ENCODE results near the gene CD19.

DNA sequence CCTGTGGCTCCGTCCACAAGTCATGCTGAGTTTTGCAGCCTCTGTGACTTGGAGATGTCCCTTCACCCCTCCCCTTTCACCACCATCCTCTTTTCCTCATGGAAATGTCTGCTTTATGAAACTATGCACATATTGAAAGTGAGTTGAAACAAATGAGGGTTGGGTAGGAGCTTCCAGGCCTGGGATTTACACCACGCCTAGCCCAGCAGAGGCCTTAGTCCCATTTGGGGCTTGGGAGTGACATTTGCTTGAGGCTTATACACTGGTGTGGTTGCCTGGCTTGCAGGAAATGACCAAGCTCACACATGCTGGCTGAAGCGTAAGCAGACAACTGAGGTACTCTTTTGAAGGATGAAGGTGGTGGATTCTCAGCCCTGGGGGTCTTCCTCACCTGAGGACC lies 32.3 kb downstream of the CD19 start:
- TF ChIP-seq, protein P1, sequence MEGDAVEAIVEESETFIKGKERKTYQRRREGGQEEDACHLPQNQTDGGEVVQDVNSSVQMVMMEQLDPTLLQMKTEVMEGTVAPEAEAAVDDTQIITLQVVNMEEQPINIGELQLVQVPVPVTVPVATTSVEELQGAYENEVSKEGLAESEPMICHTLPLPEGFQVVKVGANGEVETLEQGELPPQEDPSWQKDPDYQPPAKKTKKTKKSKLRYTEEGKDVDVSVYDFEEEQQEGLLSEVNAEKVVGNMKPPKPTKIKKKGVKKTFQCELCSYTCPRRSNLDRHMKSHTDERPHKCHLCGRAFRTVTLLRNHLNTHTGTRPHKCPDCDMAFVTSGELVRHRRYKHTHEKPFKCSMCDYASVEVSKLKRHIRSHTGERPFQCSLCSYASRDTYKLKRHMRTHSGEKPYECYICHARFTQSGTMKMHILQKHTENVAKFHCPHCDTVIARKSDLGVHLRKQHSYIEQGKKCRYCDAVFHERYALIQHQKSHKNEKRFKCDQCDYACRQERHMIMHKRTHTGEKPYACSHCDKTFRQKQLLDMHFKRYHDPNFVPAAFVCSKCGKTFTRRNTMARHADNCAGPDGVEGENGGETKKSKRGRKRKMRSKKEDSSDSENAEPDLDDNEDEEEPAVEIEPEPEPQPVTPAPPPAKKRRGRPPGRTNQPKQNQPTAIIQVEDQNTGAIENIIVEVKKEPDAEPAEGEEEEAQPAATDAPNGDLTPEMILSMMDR (IDR thresholded peaks at IDR 0.05): no peak
- no peak for TF ChIP-seq POLR2A (IDR thresholded peaks at IDR 0.05)

Measured in body of pancreas (tissue), 4 donors.